B cell (primary cell): ENCODE data around the gene SLC39A7.
"Not testable (repeated sequence)": the region's sequence is repeated elsewhere in the genome, so short reads cannot be mapped to it uniquely, and the experiment has no call there.

Experiments used
- EZH2 ChIP-seq: IDR thresholded peaks from 2 replicates; pipeline ENCODE4 v1.6.1; 2012; ENCODE audit warnings: borderline replicate concordance, low read depth, mild to moderate bottlenecking, moderate library complexity, low read length; ENCODE audit not compliant: insufficient read depth, poor library complexity, severe bottlenecking
- TF ChIP-seq, protein P1 (sequence below): fragments of 200-600 bp; IDR thresholded peaks from one replicate; pipeline ENCODE4 v1.8.0; 2022; ENCODE audit warnings: antibody characterized with exemption, mild to moderate bottlenecking

DNA sequence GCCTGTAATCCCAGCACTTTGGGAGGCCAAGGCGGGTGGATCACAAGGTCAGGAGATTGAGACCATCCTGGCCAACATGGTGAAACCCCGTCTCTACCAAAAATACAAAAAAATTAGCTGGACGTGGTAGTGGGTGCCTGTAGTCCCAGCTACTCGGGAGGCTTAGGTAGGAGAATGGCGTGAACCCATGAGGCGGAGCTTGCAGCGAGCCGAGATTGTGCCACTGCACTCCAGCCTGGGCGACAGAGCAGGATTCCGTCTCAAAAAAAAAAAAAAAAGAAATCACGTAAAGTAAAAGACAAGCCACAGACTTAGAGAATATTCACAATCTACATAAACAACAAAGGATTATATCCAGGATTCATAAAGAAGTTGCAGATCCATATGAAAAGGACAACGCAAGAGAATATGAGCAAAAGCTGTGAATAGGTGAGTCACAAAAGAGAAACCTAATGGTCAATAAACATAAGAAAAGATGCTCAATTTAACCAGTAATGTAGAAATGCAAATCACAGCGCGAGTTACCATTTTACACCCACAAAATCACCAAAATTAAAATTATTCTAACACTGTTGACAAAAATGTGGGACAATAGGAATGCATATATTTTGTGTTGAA lies 25.9 kb downstream of the SLC39A7 start:
- TF ChIP-seq, protein P1, sequence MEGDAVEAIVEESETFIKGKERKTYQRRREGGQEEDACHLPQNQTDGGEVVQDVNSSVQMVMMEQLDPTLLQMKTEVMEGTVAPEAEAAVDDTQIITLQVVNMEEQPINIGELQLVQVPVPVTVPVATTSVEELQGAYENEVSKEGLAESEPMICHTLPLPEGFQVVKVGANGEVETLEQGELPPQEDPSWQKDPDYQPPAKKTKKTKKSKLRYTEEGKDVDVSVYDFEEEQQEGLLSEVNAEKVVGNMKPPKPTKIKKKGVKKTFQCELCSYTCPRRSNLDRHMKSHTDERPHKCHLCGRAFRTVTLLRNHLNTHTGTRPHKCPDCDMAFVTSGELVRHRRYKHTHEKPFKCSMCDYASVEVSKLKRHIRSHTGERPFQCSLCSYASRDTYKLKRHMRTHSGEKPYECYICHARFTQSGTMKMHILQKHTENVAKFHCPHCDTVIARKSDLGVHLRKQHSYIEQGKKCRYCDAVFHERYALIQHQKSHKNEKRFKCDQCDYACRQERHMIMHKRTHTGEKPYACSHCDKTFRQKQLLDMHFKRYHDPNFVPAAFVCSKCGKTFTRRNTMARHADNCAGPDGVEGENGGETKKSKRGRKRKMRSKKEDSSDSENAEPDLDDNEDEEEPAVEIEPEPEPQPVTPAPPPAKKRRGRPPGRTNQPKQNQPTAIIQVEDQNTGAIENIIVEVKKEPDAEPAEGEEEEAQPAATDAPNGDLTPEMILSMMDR, result not testable (repeated sequence)
- TF ChIP-seq EZH2, result not testable (repeated sequence)
